GM18498 (cell line): ENCODE data around the gene ZNF507.
"Not testable (repeated sequence)": the region's sequence is repeated elsewhere in the genome, so short reads cannot be mapped to it uniquely, and the experiment has no call there.

Experiments
- ATAC-seq: cut with Tn5 transposase; IDR thresholded peaks from one replicate; pipeline ENCODE4 v1.9.1; 2021; ENCODE audit warnings: mild to moderate bottlenecking, moderate library complexity; ENCODE audit not compliant: unreplicated experiment

The ZNF507 gene

GRCh38 chr19:32406161-32407003, 61.0 kb downstream of the ZNF507 start:
- ATAC-seq, result no peak

GRCh38 chr19:32407004-32407992, 61.9 kb downstream of the ZNF507 start:
- no peak for ATAC-seq

- ATAC-seq, result no peak
Observed at GRCh38 chr19:32415246-32415645, 69.8 kb downstream of the ZNF507 start.

GRCh38 chr19:32415669-32416068, 70.3 kb downstream of the ZNF507 start:
- no peak for ATAC-seq

- no peak for ATAC-seq
Observed at GRCh38 chr19:32416749-32417456, 71.5 kb downstream of the ZNF507 start.

GRCh38 chr19:32418155-32418554, 72.7 kb downstream of the ZNF507 start:
- no peak for ATAC-seq

GRCh38 chr19:32421589-32422361, 76.4 kb downstream of the ZNF507 start:
- ATAC-seq, result no peak

- no peak for ATAC-seq
Observed at GRCh38 chr19:32422435-32422834, 77.0 kb downstream of the ZNF507 start.

- ATAC-seq, result not testable (repeated sequence)
Observed at GRCh38 chr19:32423944-32424343, 78.5 kb downstream of the ZNF507 start.

- ATAC-seq, result no peak
Observed at GRCh38 chr19:32427536-32427935, 82.1 kb downstream of the ZNF507 start.

GRCh38 chr19:32436692-32437091, 91.3 kb downstream of the ZNF507 start:
- ATAC-seq, result no peak

- no peak for ATAC-seq
Observed at GRCh38 chr19:32437096-32437495, 91.7 kb downstream of the ZNF507 start.
